Kidney (tissue), 14 donors: ENCODE measurements around the gene EXPH5. TPM values are rescaled to one million over a fixed set of nuclear protein-coding genes. Genes with fewer than 3 reads are reported as not detected.

Source experiments
- DNase-seq, 5 donors: peaks; one replicate each; pipeline ENCODE4 v3.0.0-alpha.2; 2013 to 2020
- FAIRE-seq: peaks from 2 replicates; lab custom pipeline; 2012; peaks lifted over from hg19 to GRCh38; lab: Jason Lieb, UNC
- H3K27ac ChIP-seq, 2 donors: one replicate each; pipeline ENCODE4 v1.7.0; 2013; ENCODE audit warnings: low read depth in 2 of 2, low read length in 2 of 2, inconsistent platforms in 1 of 2
- H3K27me3 ChIP-seq: one replicate; pipeline ENCODE4 v1.7.1; 2013; ENCODE audit warnings: low read length, inconsistent platforms; ENCODE audit not compliant: control insufficient read depth, insufficient read depth
- H3K36me3 ChIP-seq, 3 donors: one replicate each; pipeline versions ENCODE4 v1.7.0 to v1.7.1; 2013; ENCODE audit warnings: low read length in 3 of 3, control low read depth in 1 of 3, inconsistent platforms in 1 of 3; ENCODE audit not compliant: insufficient read depth in 3 of 3, control insufficient read depth in 2 of 3
- H3K4me1 ChIP-seq, 3 donors: one replicate each; pipeline versions ENCODE4 v1.7.0 to v1.7.1; 2013; ENCODE audit warnings: low read length in 3 of 3, inconsistent platforms in 1 of 3, low read depth in 1 of 3; ENCODE audit not compliant: control insufficient read depth in 2 of 3, insufficient read depth in 2 of 3
- H3K4me3 ChIP-seq, 3 donors: one replicate each; pipeline versions ENCODE4 v1.7.0 to v1.8.1; 2013; ENCODE audit warnings: low read length in 3 of 3, control low read depth in 1 of 3, inconsistent platforms in 1 of 3
- H3K9ac ChIP-seq, 3 donors: one replicate each; pipeline versions ENCODE4 v1.7.0 to v1.7.1; 2013; ENCODE audit warnings: low read length in 3 of 3, control low read depth in 1 of 3, inconsistent platforms in 1 of 3
- H3K9me3 ChIP-seq, 3 donors: one replicate each; pipeline versions ENCODE4 v1.7.0 to v1.7.1; 2013; ENCODE audit warnings: low read length in 3 of 3, control low read depth in 1 of 3, inconsistent platforms in 1 of 3; ENCODE audit not compliant: control insufficient read depth in 2 of 3, insufficient read depth in 1 of 3
- intact Hi-C: fragments of 100-400 bp; cut with DNase I; formaldehyde crosslinking; loops from one replicate; pipeline ENCODE4 v1.11.1; 2022
- polyA plus RNA-seq: library from polyadenylated mRNA; stranded (reverse); fragments of 350-450 nt; fragmentation: Illumina TruSeq; extraction: RNeasy Lipid Tissue Mini Kit (QIAGEN cat#74804); gene quantifications from one replicate; pipeline ENCODE4 v1.2.3, GENCODE V29; 2014; ENCODE audit warnings: low read depth, low replicate concordance; ENCODE audit not compliant: insufficient read depth
- total RNA-seq: library from RNA; stranded (reverse); fragmentation: NEBNext Ultra II Directional; extraction: Animal tissue kit (Norgen Biotek cat#: 25700); gene quantifications from one replicate; pipeline ENCODE4 v1.2.1, GENCODE V29; 2021
- TF ChIP-seq, protein P1 (sequence below): IDR thresholded peaks from 3 replicates; pipeline ENCODE4 v1.5.1; 2012; ENCODE audit warnings: mild to moderate bottlenecking, moderate library complexity, borderline replicate concordance; ENCODE audit not compliant: insufficient read depth; ENCODE audit errors: extremely low read depth
- donor health status: control.
- donor health status: control.
- donor health status: control.
- donor health status: control.
- donor health status: control.
- donor health status: DM: yes; HTN: yes; CAD: no.
- donor health status: Normal renal cell carcinoma (clear cell type).

The EXPH5 gene
- total and polyA plus RNA-seq, 2 donors from 2014 or later, result 2.2 to 9.5 TPM

DNA sequence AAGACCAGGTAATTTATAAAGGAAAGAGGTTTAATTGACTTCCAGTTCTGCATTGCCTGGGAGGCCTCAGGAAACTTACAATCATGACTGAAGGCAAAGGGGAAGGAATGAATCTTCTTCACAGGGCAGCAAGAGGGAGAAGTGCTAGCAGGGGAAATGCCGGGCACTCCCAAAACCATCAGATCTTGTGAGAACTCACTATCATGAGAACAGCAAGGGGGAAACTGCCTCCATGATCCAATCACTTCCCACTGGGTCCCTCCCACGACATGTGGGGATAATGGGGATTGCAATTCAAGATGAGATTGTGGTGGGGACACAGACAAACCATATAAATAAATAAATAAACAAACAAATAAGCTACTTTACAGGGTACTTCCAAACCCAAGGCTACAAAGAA, 28.8 kb upstream of the EXPH5 start:
- Histone ChIP-seq H3K9ac (no peak overlapping the region), H3K4me1 (no peaks in the 10 kb centered on the region), H3K27ac (no peak overlapping the region), H3K36me3 (no peaks in the 10 kb centered on the region), H3K27me3 (no peaks in the 10 kb centered on the region), H3K4me3 (no peak overlapping the region), H3K9me3 (no peaks in the 10 kb centered on the region)
- DNase-seq (no peak), FAIRE-seq (no peak)
- TF ChIP-seq, protein P1, sequence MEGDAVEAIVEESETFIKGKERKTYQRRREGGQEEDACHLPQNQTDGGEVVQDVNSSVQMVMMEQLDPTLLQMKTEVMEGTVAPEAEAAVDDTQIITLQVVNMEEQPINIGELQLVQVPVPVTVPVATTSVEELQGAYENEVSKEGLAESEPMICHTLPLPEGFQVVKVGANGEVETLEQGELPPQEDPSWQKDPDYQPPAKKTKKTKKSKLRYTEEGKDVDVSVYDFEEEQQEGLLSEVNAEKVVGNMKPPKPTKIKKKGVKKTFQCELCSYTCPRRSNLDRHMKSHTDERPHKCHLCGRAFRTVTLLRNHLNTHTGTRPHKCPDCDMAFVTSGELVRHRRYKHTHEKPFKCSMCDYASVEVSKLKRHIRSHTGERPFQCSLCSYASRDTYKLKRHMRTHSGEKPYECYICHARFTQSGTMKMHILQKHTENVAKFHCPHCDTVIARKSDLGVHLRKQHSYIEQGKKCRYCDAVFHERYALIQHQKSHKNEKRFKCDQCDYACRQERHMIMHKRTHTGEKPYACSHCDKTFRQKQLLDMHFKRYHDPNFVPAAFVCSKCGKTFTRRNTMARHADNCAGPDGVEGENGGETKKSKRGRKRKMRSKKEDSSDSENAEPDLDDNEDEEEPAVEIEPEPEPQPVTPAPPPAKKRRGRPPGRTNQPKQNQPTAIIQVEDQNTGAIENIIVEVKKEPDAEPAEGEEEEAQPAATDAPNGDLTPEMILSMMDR, result no peak
- intact Hi-C loops, result no loop called here

DNA sequence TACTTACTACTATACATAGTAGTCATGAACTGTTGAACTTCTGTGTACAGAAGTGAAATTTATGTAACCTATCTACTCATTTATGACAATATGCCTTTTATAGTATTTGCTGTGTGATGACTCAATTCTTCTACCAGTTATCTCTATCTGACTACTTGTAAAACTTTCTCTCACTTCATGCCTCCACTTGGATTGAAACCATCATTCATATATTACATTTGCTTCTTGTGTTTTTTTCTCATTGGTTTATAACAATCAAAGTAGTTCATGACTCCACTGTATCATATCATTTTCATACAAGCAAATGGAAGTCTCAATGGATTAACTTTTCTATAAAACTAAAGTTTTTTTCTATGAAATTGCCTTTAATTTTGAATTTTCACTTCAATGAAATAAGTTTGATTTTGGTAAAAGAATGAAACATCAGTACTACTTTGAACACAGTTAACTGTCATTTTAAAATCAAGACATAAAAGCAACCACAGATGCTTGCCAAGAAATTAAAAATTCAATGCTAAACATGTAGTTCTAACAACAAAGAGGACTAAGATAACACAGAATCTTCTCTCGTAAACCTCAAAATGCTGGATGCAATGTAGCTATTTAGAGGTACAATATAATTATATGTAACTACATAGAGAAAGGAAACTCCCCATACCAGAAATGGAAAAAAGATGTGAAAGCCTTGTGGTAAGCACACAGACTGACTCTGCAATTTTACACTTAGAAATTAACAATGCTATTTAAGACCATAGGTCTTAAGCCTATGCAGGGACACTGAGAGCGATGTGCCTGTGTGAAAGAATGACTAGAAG, 27.6 kb upstream of the EXPH5 start:
- TF ChIP-seq, protein P1, result no peak
- Histone ChIP-seq H3K27me3 (no peaks in the 10 kb centered on the region), H3K27ac (no peak overlapping the region), H3K36me3 (no peaks in the 10 kb centered on the region), H3K9me3 (no peaks in the 10 kb centered on the region), H3K9ac (no peak overlapping the region), H3K4me1 (no peaks in the 10 kb centered on the region), H3K4me3 (no peak overlapping the region)
- FAIRE-seq (peak; percentile 23), DNase-seq (no peak)
- intact Hi-C loops, result no loop called here

DNA sequence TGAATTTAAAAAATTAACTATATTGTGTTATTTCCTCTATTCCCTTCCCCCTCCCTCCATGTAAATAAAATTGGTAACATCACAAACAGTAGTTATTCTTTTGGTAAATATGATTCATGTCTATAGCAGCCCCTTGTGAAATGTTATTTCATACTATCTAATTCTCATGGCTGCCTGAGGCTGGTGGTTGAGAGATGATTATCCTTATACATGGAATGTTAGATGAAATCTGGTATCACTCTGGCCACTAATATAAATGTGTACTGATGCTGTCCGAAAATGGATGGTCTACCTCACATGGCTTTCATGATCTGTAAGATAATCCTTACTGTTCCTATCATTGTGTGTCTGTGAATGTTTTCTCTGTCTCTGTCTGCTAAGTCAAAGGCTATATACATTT, 25.0 kb upstream of the EXPH5 start:
- Histone ChIP-seq H3K36me3 (no peaks in the 10 kb centered on the region), H3K4me1 (no peaks in the 10 kb centered on the region), H3K4me3 (no peak overlapping the region), H3K9me3 (no peaks in the 10 kb centered on the region), H3K27ac (no peak overlapping the region), H3K9ac (no peak overlapping the region), H3K27me3 (no peaks in the 10 kb centered on the region)
- intact Hi-C loops, result no loop called here
- TF ChIP-seq, protein P1, result no peak
- DNase-seq (no peak), FAIRE-seq (no peak)

DNA sequence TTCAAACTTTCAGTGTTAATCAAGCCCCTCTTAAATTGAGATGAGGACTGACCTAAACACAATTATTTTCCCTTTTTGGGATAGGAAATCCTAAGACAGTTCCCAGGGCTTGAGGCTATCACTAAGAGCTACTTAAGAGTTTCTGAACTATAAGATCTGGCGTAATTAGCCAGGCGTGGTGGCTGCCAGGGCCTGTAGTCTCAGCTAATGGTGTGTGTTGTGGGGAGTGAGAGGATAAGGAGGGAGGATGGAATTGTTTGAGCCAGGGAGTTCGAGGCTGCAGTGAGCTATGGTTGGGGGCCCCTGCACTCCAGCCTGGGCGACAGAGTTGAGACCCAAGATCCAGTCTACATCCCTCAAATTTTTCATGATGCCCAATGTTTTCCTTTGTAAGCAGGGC, 23.5 kb upstream of the EXPH5 start:
- H3K27me3 ChIP-seq, result no peaks in the 10 kb centered on the region
- no peak overlapping the region for H3K4me3 ChIP-seq
- TF ChIP-seq, protein P1, result no peak
- FAIRE-seq (no peak), DNase-seq (no peak)
- H3K36me3 ChIP-seq, result no peaks in the 10 kb centered on the region
- no peak overlapping the region for H3K9ac ChIP-seq
- H3K27ac ChIP-seq, result no peak overlapping the region
- H3K4me1 ChIP-seq, result no peaks in the 10 kb centered on the region
- H3K9me3 ChIP-seq, result no peaks in the 10 kb centered on the region
- intact Hi-C loops, result no loop called here
